GM12872 (cell line): Measurements from ENCODE around the gene KCNH5.

Source experiments
- CTCF ChIP-seq: IDR thresholded peaks from 3 replicates; pipeline ENCODE4 v1.5.1; 2011; ENCODE audit warnings: low read depth, mild to moderate bottlenecking, low read length, moderate library complexity; ENCODE audit not compliant: insufficient read depth

The KCNH5 gene

GRCh38 chr14:62658631-62659030 is 386.6 kb downstream of the KCNH5 start:
- TF ChIP-seq CTCF, result no peak

- no peak for TF ChIP-seq CTCF
Measured at GRCh38 chr14:62657376-62657775, 387.9 kb downstream of the KCNH5 start.

GRCh38 chr14:62655166-62655565 is 390.1 kb downstream of the KCNH5 start:
- no peak for TF ChIP-seq CTCF

- TF ChIP-seq CTCF, result no peak
Measured at GRCh38 chr14:62654641-62655040, 390.6 kb downstream of the KCNH5 start.
